ENCODE measurements around the gene CHD8. TPM values are rescaled to one million over a fixed set of nuclear protein-coding genes. Genes with fewer than 3 reads are reported as not detected.
A peak's percentile ranks its signal among the peaks of the same experiment; 100 is the strongest.

Gene CHD8
- total and polyA plus RNA-seq, 2 of the 13 experiments (the other 11 are each of a cell fraction or from before 2014, with no cell fraction given) = 35.1 to 79.6 TPM

DNA sequence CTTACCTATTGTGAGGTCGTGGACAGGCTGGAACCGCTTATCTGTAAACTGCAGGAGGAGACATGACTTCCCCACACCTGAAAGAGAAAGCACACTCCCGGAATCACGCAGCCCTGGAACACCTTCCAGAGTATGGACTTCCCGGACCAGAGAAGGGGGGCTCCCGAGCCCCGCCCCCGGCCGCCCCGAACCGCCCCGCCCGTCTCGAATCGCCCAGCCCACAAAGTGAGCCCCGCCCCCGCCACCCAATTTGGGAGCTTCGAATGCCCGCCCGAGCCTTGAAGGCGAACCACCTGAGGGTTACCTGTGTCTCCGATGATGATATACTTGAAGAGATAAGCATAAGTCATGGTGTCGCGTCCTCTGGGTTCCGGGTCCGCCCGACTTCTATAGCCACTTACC lies 20.6 kb upstream of the CHD8 start (continued):
- TF ChIP-seq HOXA3 (CRISPR knock-in tag; IDR thresholded peaks at IDR 0.05) (no peak), ELF1 (CRISPR knock-in tag; IDR thresholded peaks at IDR 0.05) (peak; percentile 74; the same call in 1 of the 2 replicates), ZNF20 (CRISPR knock-in tag; IDR thresholded peaks at IDR 0.05) (no peak), ZNF652 (CRISPR knock-in tag; IDR thresholded peaks at IDR 0.05; ENCODE audit: borderline replicate concordance, low read depth) (no peak), ZNF710 (CRISPR knock-in tag; IDR thresholded peaks at IDR 0.05; ENCODE audit: borderline replicate concordance) (no peak), ZNF12 (CRISPR knock-in tag; IDR thresholded peaks at IDR 0.05) (no peak), SNRNP70 (IDR thresholded peaks at IDR 0.05; ENCODE audit: low read depth, low read length) (no peak), POGZ (CRISPR knock-in tag; IDR thresholded peaks at IDR 0.05) (no peak), NR2C2 (CRISPR knock-in tag; IDR thresholded peaks at IDR 0.05; ENCODE audit: borderline replicate concordance) (no peak), IKZF1 (IDR thresholded peaks at IDR 0.05) (no peak), ZNF597 (CRISPR knock-in tag; IDR thresholded peaks at IDR 0.05) (no peak), RERE (CRISPR knock-in tag; IDR thresholded peaks at IDR 0.05; ENCODE audit: low read depth) (no peak), ZNF333 (CRISPR knock-in tag; IDR thresholded peaks at IDR 0.05; ENCODE audit: borderline replicate concordance) (no peak), RFXANK (CRISPR knock-in tag; IDR thresholded peaks at IDR 0.05) (no peak), DMAP1 (CRISPR knock-in tag; IDR thresholded peaks at IDR 0.05) (no peak), SRY (CRISPR knock-in tag; IDR thresholded peaks at IDR 0.05) (no peak), CHD2 (IDR thresholded peaks at IDR 0.05; ENCODE audit: low read depth, low read length) (no peak), ZNF563 (CRISPR knock-in tag; IDR thresholded peaks at IDR 0.05) (no peak), SNAPC4 (CRISPR knock-in tag; IDR thresholded peaks at IDR 0.05) (no peak)
